ENCODE results near the gene CDH5.

CDH5 gene

DNA sequence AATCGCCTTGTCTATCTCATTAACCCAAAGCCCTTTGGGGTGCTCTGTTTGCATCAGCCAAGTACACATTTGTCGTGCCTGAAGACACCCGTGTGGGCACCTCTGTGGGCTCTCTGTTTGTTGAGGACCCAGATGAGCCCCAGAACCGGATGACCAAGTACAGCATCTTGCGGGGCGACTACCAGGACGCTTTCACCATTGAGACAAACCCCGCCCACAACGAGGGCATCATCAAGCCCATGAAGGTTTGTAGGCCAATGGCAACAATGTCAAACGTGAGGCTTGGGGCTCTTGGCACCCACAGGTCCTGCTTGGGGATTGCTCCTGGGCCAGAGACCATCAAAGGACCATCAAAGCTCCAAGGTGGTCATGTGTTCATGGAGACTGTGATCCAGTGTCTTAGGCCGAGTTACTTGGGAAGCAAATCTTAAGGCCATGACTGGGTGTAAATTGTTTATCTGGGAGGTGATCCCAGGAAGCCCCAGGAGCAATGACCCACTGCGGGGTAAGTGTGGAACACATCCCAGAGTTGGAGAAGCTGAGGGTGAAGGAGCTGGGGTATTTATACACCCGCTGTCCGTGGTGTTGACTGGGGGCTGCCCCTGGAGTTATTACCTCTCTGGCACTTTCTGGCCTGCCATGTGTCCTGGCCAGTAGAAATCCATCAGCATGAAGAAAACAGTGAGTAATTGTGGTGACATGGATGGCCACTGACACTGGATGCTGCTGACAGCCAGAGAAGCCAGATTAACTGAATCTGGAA is 24.0 kb downstream of the CDH5 start:
- H3K4me3 ChIP-seq (ENCODE audit: low read depth, low read length): no peak overlapping the region

DNA sequence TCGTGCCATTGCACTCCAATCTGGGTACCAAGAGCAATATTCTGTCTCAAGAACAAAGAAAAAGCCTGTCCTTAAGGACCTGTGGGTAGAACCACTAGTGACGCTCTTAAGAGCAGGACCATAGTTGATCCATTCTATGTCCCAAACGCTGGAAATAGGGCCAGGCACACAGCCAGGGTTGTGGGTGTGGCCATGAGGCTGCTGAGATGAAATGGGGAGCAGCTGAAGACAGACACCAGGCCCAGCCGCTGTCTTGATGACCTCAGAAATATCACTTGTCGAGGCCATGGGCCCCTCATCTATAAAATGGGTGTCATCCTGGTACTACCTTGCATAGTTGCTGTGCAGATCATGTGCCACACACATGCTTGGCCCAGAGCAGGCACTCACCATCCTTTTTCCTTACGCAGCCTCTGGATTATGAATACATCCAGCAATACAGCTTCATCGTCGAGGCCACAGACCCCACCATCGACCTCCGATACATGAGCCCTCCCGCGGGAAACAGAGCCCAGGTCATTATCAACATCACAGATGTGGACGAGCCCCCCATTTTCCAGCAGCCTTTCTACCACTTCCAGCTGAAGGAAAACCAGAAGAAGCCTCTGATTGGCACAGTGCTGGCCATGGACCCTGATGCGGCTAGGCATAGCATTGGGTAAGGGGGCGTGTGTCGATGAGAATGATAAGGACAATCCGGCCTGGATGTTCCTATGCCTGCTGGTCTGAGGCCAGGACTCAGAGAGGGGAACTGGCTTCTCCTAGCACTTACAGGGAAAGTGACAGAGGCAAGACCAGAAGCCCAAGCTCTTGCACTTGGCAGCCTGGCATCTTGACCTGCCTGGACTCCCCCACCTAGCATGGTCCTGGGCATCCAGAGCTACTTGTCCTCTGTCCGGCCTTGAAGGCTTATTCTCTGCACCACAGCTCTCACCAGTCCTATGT is 25.5 kb downstream of the CDH5 start:
- H3K4me3 ChIP-seq (ENCODE audit: low read depth, low read length): no peak overlapping the region

DNA sequence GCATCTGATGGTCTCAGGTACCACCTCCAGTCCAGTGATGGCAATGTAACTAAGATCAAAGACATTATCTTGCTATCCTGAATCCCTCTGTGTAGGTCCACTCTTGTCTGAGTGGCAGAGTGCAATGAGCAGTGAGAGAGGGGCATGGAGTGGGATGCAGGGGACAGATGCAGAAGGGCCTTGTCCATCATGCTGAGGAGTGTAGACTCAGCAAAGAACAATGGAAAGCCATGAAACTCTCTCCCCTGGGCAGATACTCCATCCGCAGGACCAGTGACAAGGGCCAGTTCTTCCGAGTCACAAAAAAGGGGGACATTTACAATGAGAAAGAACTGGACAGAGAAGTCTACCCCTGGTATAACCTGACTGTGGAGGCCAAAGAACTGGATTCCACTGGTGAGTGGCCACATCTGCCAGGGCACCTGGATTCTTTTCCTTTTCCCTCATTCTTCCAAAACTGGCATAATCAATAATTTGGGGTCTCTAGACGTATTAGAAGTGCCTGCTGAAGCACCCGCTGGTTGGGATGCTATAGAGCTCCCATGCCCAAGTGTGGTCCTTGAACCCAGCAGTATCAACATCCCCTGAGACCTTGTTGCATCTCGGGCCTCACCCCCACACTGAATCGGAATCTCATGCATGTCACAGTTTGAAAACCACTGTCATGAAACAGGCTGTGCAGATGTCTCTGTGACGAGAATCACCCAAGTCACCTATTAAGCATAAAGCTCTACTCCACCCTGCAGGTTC is 29.5 kb downstream of the CDH5 start:
- H3K4me3 ChIP-seq (ENCODE audit: low read depth, low read length): no peak overlapping the region

DNA sequence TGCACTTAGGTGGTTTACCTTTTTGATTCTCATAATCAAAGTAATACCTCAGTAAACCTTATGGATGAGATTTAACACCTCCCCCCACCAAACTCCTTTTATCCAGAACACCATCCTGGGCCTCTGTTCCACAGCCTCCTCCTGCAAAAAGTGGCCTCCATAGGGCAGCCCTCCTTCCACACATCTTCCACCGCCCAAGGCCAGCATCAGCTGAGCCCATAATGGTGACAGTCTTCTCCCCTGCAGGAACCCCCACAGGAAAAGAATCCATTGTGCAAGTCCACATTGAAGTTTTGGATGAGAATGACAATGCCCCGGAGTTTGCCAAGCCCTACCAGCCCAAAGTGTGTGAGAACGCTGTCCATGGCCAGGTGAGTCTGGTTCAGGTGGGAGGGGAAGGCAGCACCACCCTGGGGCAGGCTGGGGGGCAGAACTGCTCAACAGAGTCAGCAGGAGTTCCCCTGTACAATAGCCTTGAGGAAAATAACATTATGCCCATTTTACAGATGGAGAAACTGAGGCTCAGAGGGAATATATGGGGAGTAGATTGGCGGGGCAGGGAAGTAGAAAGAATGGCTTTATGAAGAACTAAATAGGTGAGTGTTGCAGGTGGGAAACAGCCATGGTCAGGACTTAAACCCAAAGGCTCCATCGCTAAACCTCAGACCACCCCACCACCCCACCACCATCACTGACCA is 31.4 kb downstream of the CDH5 start:
- H3K4me3 ChIP-seq (ENCODE audit: low read depth, low read length): no peak overlapping the region

DNA sequence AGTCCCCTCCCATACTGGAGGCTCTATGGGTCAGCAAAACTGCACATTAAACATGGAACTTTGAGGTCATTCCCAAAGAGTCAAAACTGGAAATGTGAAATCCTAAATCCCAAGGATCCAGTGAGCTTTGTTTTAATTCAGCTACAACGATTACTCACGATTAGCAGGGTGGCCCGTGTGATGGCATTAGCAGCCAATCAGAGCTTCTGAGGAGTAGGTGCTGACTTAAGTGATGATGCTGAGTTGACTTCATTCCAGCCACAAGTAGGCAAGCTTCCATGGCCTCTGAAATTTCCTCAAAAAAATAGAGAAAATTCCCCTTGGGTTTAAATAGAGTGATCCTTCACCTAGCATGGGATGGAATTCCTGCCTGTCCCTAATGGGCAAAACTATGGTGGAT is 32.5 kb downstream of the CDH5 start:
- H3K4me3 ChIP-seq (ENCODE audit: low read depth, low read length): no peak overlapping the region

DNA sequence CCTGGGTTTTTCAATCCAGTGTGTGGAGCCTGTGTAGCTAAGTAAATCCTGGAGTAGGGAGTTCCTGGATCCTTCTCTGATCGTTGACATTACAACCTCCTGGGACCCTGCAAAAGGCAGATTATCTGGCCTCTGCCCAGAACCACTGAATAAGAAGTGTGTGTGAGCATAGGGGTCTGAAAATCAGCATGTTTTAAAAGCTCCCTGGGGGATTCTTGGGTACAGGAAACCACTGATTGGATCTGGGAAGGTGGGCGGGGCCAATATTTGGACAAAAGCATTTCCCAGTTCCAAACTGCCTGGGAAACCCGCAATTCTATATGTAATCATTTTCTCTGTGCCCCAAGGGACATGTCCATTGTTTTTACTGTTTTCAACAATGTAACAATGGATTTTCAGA is 33.4 kb downstream of the CDH5 start:
- H3K4me3 ChIP-seq (ENCODE audit: low read depth, low read length): no peak overlapping the region

DNA sequence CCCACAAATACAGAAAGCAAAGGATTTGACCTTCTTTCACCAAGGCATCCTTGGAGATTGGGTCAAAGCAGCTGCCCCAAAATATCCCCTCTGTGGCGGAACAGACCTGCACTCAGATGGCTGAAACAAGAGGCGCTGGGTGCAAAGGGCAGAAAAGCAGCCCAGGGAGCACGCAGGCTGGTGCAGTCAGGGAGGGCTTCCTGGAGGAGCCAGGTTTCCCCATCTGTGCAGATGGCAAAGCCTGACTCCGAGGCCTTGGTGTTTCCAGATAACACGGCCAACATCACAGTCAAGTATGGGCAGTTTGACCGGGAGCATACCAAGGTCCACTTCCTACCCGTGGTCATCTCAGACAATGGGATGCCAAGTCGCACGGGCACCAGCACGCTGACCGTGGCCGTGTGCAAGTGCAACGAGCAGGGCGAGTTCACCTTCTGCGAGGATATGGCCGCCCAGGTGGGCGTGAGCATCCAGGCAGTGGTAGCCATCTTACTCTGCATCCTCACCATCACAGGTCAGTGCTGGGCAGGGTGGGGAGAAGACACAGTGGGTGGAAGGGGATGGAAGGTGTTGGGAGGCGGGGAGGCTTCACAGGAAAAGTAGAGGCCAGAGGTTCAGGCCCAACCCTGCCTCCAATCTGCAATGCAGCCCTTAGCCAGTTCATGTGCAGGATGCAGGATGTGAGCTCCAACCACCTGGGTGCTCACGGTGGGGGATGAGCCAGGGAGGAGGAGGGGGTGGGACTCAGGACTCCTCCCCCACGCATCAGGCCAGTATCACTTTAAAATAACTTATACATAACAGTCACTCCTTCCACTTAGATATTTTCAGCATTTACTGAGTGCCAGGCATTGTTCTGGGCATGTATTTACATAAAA is 34.3 kb downstream of the CDH5 start:
- H3K4me3 ChIP-seq (ENCODE audit: low read depth, low read length): no peak overlapping the region

DNA sequence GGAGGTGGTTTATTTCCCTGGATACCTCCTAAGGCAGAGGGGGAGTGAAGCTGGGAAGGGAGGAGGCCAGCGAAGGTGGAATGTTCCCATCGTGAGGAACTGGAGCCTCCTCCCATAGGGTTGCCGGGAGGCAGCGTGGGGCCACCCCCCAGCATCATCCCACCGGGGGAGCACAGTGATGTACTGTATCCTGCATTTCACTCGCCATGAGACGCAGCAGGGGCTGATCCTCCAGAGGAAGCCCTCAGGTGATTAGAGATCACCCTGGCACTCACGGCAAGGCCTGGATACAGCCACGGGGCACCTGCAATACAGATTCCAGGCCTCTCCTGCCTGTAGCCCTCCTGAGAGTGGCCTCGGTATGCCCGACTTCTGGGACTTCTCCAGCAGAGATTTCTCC is 35.1 kb downstream of the CDH5 start:
- no peak overlapping the region for H3K4me3 ChIP-seq (ENCODE audit: low read depth, low read length)

DNA sequence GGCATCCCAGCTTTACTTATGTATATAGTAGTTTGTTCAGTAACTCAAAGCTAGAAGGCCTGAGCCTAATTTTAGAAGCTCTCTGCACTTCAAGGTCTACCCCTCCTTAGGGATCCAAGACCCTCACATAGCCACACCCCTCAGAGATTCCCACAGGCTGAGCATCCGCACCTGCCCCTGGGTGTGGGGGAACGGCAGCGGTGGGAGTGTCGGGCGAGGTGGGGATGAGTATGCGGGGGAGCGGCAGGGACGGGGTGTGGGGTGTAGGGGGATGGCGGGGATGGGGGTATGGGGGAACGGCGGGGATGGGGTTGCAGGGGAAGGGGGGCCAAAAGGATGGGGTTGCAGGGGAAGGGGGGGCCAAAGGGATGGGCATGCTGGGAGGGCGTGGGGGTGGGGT is 35.7 kb downstream of the CDH5 start:
- H3K4me3 ChIP-seq (ENCODE audit: low read depth, low read length): no peak overlapping the region

DNA sequence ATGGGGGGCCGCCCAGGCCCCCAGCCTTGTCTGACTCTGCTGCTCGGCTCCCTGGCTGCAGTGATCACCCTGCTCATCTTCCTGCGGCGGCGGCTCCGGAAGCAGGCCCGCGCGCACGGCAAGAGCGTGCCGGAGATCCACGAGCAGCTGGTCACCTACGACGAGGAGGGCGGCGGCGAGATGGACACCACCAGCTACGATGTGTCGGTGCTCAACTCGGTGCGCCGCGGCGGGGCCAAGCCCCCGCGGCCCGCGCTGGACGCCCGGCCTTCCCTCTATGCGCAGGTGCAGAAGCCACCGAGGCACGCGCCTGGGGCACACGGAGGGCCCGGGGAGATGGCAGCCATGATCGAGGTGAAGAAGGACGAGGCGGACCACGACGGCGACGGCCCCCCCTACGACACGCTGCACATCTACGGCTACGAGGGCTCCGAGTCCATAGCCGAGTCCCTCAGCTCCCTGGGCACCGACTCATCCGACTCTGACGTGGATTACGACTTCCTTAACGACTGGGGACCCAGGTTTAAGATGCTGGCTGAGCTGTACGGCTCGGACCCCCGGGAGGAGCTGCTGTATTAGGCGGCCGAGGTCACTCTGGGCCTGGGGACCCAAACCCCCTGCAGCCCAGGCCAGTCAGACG is 36.2 kb downstream of the CDH5 start:
- H3K4me3 ChIP-seq (ENCODE audit: low read depth, low read length): no peak overlapping the region

DNA sequence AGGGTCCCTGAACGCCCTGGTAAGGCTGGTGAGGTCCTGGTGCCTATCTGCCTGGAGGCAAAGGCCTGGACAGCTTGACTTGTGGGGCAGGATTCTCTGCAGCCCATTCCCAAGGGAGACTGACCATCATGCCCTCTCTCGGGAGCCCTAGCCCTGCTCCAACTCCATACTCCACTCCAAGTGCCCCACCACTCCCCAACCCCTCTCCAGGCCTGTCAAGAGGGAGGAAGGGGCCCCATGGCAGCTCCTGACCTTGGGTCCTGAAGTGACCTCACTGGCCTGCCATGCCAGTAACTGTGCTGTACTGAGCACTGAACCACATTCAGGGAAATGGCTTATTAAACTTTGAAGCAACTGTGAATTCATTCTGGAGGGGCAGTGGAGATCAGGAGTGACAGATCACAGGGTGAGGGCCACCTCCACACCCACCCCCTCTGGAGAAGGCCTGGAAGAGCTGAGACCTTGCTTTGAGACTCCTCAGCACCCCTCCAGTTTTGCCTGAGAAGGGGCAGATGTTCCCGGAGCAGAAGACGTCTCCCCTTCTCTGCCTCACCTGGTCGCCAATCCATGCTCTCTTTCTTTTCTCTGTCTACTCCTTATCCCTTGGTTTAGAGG is 37.1 kb downstream of the CDH5 start:
- H3K4me3 ChIP-seq (ENCODE audit: low read depth, low read length): no peak overlapping the region

DNA sequence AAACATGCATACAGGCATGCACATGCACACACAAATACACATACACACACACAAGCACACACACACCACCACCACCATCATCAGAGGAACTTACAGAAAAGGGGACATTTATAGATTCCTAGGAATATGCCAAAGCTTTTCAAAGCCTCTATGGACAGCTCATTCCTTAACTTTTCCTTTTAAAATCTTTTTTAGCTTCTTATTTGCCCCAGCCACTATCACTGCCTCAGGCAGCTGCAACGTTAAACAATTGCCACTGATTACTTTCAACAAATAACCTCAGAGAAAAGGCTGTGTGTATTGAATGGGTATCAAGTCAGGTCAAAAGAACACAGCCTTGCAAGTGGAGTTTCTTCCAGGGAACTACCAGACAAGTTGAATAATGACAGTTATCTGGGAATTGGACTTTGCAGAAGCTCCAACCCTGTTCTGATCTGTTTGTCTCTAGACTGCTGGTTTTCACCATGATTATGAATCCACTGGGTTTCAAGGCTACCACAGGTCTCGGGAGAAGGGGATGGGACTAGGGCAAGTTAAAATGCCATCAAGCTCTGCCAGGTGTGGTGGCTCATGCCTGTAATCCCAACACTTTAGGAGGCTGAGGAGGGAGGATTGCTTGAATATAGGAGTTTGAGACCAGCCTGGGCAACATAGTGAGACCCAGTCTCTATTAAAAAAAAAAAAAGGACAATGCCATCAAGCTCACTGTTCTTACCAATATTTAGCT is 38.7 kb downstream of the CDH5 start:
- H3K4me3 ChIP-seq (ENCODE audit: low read depth, low read length): no peak overlapping the region

DNA sequence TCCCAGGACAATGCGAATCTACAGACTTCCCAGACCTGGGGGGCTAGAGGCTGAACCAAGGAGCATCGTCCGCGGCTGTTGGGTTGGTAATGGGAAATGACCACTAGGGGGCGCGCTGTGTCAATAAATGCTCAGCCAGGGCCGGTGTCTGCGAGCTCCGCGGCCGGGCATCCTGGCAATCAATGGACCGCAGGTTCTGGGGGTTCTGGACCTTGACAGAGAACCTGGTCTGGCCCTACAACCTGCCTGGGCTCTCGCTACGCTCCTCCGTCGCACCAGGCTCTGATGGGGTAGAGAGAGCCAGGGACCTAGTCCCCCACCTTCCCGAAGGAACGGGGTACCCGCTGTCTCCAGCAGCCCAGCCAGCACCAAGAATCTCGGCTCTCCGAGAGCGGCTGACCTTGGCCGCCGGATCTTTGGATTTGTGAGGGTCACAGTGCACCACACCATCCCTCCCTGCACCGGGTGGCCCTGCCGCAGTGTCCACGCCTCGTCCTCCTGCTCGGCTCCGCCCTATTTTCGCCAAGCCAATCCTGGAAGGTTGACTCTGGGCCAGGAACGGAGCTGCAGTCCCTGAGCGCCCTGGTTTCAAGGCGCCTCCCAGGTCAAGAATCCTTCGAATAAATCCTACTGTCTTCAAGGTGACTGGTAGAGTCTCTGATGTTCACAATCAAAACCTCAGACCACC is 40.2 kb downstream of the CDH5 start:
- peak overlapping the region; percentile 24 for H3K4me3 ChIP-seq (ENCODE audit: low read depth, low read length)

DNA sequence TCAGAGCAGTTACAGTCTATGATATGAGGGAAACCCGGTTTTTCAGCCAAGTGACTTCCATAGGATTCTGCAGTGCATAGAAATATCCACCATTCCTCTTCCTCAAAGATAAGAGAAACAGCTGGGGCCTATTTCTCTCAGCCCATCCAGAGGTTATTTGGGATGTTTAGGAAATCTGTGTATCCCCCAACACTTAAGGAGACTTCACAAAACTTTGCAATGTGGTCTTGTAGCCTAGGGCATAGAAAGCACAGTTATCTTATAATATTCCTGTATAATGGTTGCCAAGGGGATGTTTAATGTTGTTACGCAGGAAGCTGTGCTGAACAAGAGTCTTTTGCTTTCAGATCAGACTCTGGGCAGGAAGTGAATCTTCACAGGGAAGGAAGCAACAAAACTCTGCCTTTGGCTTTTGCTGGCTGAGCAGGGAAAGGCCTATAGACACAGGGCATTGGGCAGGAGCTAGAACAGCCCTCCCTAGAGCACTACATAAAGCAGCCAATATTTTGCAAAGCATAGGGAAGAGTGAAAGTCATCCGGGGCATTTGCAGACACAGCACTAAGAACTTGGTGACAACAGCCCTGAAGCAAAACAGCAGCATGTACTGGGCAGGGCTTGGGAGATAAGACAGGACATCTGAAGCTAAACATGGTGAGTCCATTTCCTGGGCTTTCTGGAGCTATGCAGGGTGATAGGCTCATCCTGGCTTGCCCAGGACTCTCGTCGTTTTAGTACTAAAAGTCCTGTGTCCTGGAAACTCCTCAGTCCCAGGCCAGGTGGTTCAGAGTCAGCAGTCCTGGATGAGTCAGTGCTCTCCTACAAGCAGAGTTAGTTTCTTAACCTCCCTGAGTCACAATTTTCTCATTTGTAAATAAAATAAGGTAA is 41.9 kb downstream of the CDH5 start:
- H3K4me3 ChIP-seq (ENCODE audit: low read depth, low read length): no peak overlapping the region

DNA sequence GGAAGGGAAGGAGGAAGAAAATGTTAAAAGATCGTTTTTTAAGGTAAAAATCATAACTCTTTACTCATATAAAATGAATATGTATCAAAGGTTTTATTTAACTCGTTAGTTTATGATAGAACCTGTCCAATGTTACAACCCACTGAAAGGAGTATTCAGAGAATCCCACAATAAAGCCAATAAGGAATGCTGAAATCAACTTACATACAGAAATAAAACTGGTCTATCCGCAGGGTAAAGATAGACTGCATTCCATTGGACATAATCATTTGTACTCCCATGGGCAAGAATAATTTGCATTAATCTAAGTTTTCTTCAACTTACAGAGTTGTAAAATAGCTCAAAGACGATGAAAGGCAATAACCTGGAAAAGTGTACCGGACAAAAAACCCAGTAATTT is 42.7 kb downstream of the CDH5 start:
- no peak overlapping the region for H3K4me3 ChIP-seq (ENCODE audit: low read depth, low read length)

DNA sequence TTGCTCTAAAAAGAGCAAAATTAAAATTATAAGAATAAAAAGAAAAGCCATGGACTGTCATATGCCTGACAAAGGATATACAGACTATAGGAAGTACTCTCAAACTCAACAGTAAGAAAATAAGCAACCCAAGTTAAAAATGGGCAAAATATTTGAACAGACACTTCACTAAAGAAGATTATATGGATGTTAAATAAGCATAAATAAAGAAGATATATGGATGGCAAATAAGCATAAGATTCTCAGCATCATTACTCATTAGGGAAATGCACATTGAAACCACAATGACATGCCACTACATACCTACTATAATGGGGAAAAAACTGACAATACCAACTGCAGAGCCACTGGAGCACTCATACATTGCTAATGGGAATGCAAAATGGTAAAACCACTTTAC is 45.7 kb downstream of the CDH5 start:
- H3K4me3 ChIP-seq (ENCODE audit: low read depth, low read length): no peak overlapping the region

DNA sequence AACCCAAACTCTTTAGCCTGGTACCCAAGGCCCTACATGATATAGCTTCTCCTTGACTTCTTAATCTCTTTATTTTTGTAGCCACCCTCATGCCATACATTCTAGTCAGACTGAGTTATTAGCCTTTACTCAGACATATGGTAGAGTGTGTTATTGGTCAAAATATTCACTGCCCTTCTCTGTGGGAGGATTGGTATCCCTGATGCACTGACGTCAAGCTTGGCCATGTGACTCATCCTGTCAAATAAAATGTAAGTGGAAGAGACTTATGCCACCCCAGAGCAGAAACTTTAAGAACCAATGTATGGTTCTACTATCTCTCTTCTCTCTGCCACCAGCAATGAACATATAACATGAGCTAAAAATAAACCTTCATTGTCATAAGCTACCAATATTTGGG is 48.4 kb downstream of the CDH5 start:
- no peak overlapping the region for H3K4me3 ChIP-seq (ENCODE audit: low read depth, low read length)

Measured in iPS-11a (cell line).